ENCODE results near the gene VARS1.

VARS1 gene

GRCh38 chr6:31792761-31793171 lies 2.8 kb downstream of the VARS1 start:
- no peak overlapping the region for H3K4me3 ChIP-seq (ENCODE audit: low read length)
- no peak overlapping the region for H3K4me2 ChIP-seq (ENCODE audit: low read length)
- H3K79me2 ChIP-seq (ENCODE audit: low read length): peaks cover 34% of the 10 kb centered on the region
- no peaks in the 10 kb centered on the region for H3K9me3 ChIP-seq (ENCODE audit: insufficient read depth, low read length)
- H2AFZ ChIP-seq (ENCODE audit: low read depth, low read length): no peak overlapping the region
- no peaks in the 10 kb centered on the region for H4K20me1 ChIP-seq (ENCODE audit: insufficient read depth, low read length)
- no peaks in the 10 kb centered on the region for H3K27me3 ChIP-seq (ENCODE audit: low read depth, low read length)
- H3K27ac ChIP-seq (ENCODE audit: low read length): no peak overlapping the region
- no peak overlapping the region for H3K9ac ChIP-seq (ENCODE audit: low read length)
- peaks cover 25% of the 10 kb centered on the region for H3K4me1 ChIP-seq (ENCODE audit: low read length)
- H3K36me3 ChIP-seq (replicated peaks; ENCODE audit: low read depth, low read length): peaks cover 5% of the 10 kb centered on the region
- TF ChIP-seq EZH2phosphoT487 (IDR thresholded peaks at IDR 0.05; ENCODE audit: low read depth) (no peak), CTCF (IDR thresholded peaks at IDR 0.05; ENCODE audit: low read depth, low read length) (no peak)

- Histone ChIP-seq H3K4me3 (ENCODE audit: low read length) (no peak overlapping the region), H3K4me1 (ENCODE audit: low read length) (peaks cover 25% of the 10 kb centered on the region), H3K4me2 (ENCODE audit: low read length) (no peak overlapping the region), H3K9me3 (ENCODE audit: insufficient read depth, low read length) (no peaks in the 10 kb centered on the region), H3K9ac (ENCODE audit: low read length) (no peak overlapping the region), H3K36me3 (replicated peaks; ENCODE audit: low read depth, low read length) (peaks cover 5% of the 10 kb centered on the region), H3K27me3 (ENCODE audit: low read depth, low read length) (no peaks in the 10 kb centered on the region), H3K79me2 (ENCODE audit: low read length) (peaks cover 34% of the 10 kb centered on the region), H4K20me1 (ENCODE audit: insufficient read depth, low read length) (no peaks in the 10 kb centered on the region), H3K27ac (ENCODE audit: low read length) (no peak overlapping the region), H2AFZ (ENCODE audit: low read depth, low read length) (no peak overlapping the region)
- no peak for TF ChIP-seq CTCF (IDR thresholded peaks at IDR 0.05; ENCODE audit: low read depth, low read length)
- TF ChIP-seq EZH2phosphoT487 (IDR thresholded peaks at IDR 0.05; ENCODE audit: low read depth): no peak
Observed at GRCh38 chr6:31792090-31792374, 3.5 kb downstream of the VARS1 start.

- Histone ChIP-seq H3K9ac (ENCODE audit: low read length) (no peak overlapping the region), H3K4me1 (ENCODE audit: low read length) (peaks cover 25% of the 10 kb centered on the region), H2AFZ (ENCODE audit: low read depth, low read length) (no peak overlapping the region), H3K4me2 (ENCODE audit: low read length) (no peak overlapping the region), H3K9me3 (ENCODE audit: insufficient read depth, low read length) (no peaks in the 10 kb centered on the region), H3K4me3 (ENCODE audit: low read length) (no peak overlapping the region), H3K36me3 (replicated peaks; ENCODE audit: low read depth, low read length) (peaks cover 5% of the 10 kb centered on the region), H3K27me3 (ENCODE audit: low read depth, low read length) (no peaks in the 10 kb centered on the region), H4K20me1 (ENCODE audit: insufficient read depth, low read length) (no peaks in the 10 kb centered on the region), H3K79me2 (ENCODE audit: low read length) (peaks cover 34% of the 10 kb centered on the region), H3K27ac (ENCODE audit: low read length) (no peak overlapping the region)
- TF ChIP-seq CTCF (IDR thresholded peaks at IDR 0.05; ENCODE audit: low read depth, low read length) (peak; percentile 40), EZH2phosphoT487 (IDR thresholded peaks at IDR 0.05; ENCODE audit: low read depth) (no peak)
Observed at GRCh38 chr6:31791324-31792089, 4.0 kb downstream of the VARS1 start.

GRCh38 chr6:31785475-31785874 lies 10.1 kb downstream of the VARS1 start:
- no peak overlapping the region for H3K9ac ChIP-seq (ENCODE audit: low read length)
- H3K27ac ChIP-seq (ENCODE audit: low read length): no peak overlapping the region
- no peak overlapping the region for H3K4me2 ChIP-seq (ENCODE audit: low read length)
- TF ChIP-seq CTCF (IDR thresholded peaks at IDR 0.05; ENCODE audit: low read depth, low read length) (no peak), EZH2phosphoT487 (IDR thresholded peaks at IDR 0.05; ENCODE audit: low read depth) (no peak)
- no peak overlapping the region for H3K4me3 ChIP-seq (ENCODE audit: low read length)
- H4K20me1 ChIP-seq (ENCODE audit: insufficient read depth, low read length): no peaks in the 10 kb centered on the region
- H3K36me3 ChIP-seq (replicated peaks; ENCODE audit: low read depth, low read length): peaks cover 23% of the 10 kb centered on the region
- no peaks in the 10 kb centered on the region for H3K9me3 ChIP-seq (ENCODE audit: insufficient read depth, low read length)
- H3K27me3 ChIP-seq (ENCODE audit: low read depth, low read length): no peaks in the 10 kb centered on the region
- no peaks in the 10 kb centered on the region; the same call in 1 of the 2 replicates for H3K79me2 ChIP-seq (ENCODE audit: low read length)
- H3K4me1 ChIP-seq (ENCODE audit: low read length): peaks cover 15% of the 10 kb centered on the region
- no peak overlapping the region for H2AFZ ChIP-seq (ENCODE audit: low read depth, low read length)
